Prostate gland (tissue), 2 donors: ENCODE data around the gene TOMM40L.

ENCODE experiments used
- POLR2A ChIP-seq: fragments of 450-650 bp; IDR thresholded peaks from one replicate; pipeline ENCODE4 v1.6.1; 2016; ENCODE audit warnings: antibody characterized with exemption, mild to moderate bottlenecking
- TF ChIP-seq, protein P1 (sequence below), 4 experiments: fragments of 200-600 bp in 2 of 4; fragments of 450-650 bp in 2 of 4; sonication (generic) in 2 of 4; IDR thresholded peaks; 1 replicate in 3 of 4; 2 replicates in 1 of 4; pipeline ENCODE4 v1.5.1; 2016 to 2019; ENCODE audit warnings: antibody characterized with exemption in 4 of 4, mild to moderate bottlenecking in 2 of 4, moderate library complexity in 2 of 4

DNA sequence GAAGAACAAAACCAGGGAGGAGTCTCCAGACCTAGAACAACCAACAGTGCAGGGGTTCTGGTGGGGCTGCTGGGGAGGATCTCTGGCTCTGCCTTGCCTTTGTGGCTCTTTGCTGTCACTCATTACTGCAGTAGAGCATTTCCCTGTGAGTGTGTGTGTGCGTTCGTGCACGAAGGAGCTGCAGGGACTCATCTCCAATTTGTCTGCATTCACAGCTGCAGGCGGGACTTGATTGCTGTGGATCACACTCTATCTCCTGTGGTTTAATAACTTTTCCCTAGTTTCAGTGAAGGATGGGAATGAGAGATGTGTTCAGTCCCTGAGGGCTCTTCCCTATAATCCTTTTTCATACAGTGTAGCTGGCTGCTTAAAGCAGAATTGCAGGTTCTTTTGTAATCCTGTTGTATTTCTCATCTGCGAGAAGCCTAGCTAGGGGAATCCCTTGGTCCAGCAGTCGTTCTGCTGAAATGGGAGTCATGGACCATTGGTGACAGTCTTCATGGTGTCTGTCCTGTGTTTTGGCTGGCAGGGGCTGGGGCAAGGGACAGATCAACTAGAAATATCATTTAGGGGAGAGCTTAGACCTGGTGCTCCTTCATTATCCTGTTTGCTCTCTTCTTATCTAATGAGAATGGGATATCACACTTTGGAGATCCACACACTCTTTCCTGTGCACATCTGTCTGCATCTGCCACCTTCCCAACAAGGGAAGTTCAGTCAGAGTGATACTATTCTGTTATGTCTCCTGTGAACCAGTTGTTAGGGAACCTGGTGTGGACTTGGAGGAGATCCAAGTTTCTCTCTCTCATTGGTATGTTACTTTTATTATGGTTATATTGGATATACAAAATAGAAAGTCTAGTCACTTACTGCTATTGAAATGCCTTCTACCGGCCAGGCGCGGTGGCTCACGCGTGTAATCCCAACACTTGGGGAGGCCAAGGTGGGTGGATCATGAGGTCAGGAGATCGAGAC, 35.7 kb downstream of the TOMM40L start:
- TF ChIP-seq, protein P1, sequence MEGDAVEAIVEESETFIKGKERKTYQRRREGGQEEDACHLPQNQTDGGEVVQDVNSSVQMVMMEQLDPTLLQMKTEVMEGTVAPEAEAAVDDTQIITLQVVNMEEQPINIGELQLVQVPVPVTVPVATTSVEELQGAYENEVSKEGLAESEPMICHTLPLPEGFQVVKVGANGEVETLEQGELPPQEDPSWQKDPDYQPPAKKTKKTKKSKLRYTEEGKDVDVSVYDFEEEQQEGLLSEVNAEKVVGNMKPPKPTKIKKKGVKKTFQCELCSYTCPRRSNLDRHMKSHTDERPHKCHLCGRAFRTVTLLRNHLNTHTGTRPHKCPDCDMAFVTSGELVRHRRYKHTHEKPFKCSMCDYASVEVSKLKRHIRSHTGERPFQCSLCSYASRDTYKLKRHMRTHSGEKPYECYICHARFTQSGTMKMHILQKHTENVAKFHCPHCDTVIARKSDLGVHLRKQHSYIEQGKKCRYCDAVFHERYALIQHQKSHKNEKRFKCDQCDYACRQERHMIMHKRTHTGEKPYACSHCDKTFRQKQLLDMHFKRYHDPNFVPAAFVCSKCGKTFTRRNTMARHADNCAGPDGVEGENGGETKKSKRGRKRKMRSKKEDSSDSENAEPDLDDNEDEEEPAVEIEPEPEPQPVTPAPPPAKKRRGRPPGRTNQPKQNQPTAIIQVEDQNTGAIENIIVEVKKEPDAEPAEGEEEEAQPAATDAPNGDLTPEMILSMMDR (IDR thresholded peaks at IDR 0.05), result no peak
- TF ChIP-seq POLR2A, result no peak
